ENCODE results near the gene AHNAK2. TPM values are rescaled to one million over a fixed set of nuclear protein-coding genes. Genes with fewer than 3 reads are reported as not detected.

Gene AHNAK2
- total RNA-seq, 1 donor from 2014 or later, result 2.0 TPM

- TF ChIP-seq CTCF (conservative IDR thresholded peaks at IDR 0.05), result no peak
- DNase-seq (ENCODE audit: extremely low spot score, unreplicated experiment), result no peak
- no peaks in the 10 kb centered on the region for H3K36me3 Mint-ChIP-seq
Observed at GRCh38 chr14:104978746-104979691, 845 bp upstream of the AHNAK2 start.

GRCh38 chr14:104977008-104977680, 1.0 kb downstream of the AHNAK2 start:
- Mint-ChIP-seq H3K4me1 (ENCODE audit: unreplicated experiment) (peaks cover 4% of the 10 kb centered on the region), H3K27me3 (peaks cover 22% of the 10 kb centered on the region)

More at GRCh38 chr14:104978746-104979691, 845 bp upstream of the AHNAK2 start:
- H3K4me1 Mint-ChIP-seq (ENCODE audit: unreplicated experiment), result peaks cover 10% of the 10 kb centered on the region
- H3K27ac Mint-ChIP-seq, result peak overlapping the region; percentile 3
- no peaks in the 10 kb centered on the region for H3K9me3 Mint-ChIP-seq
- peak overlapping the region; percentile 70 for H3K4me3 Mint-ChIP-seq
- H3K27me3 Mint-ChIP-seq, result peaks cover 22% of the 10 kb centered on the region

GRCh38 chr14:104976198-104977007, 1.8 kb downstream of the AHNAK2 start:
- no peaks in the 10 kb centered on the region for H3K9me3 Mint-ChIP-seq
- peak overlapping the region; percentile 83 for H3K27ac Mint-ChIP-seq
- peak; percentile 94 for TF ChIP-seq CTCF (conservative IDR thresholded peaks at IDR 0.05)
- H3K4me1 Mint-ChIP-seq (ENCODE audit: unreplicated experiment), result peaks cover 4% of the 10 kb centered on the region
- H3K36me3 Mint-ChIP-seq, result no peaks in the 10 kb centered on the region
- peaks cover 22% of the 10 kb centered on the region for H3K27me3 Mint-ChIP-seq
- peak; percentile 87 for DNase-seq (ENCODE audit: extremely low spot score, unreplicated experiment)
- peak overlapping the region; percentile 86 for H3K4me3 Mint-ChIP-seq

More at GRCh38 chr14:104977008-104977680, 1.0 kb downstream of the AHNAK2 start:
- no peaks in the 10 kb centered on the region for H3K9me3 Mint-ChIP-seq
- no peaks in the 10 kb centered on the region for H3K36me3 Mint-ChIP-seq
- H3K4me3 Mint-ChIP-seq, result peak overlapping the region; percentile 90
- DNase-seq (ENCODE audit: extremely low spot score, unreplicated experiment), result no peak
- TF ChIP-seq CTCF (conservative IDR thresholded peaks at IDR 0.05), result no peak
- H3K27ac Mint-ChIP-seq, result no peak overlapping the region

- no peak for TF ChIP-seq CTCF (conservative IDR thresholded peaks at IDR 0.05)
- peak overlapping the region; percentile 20 for H3K4me3 Mint-ChIP-seq
- peaks cover 22% of the 10 kb centered on the region for H3K27me3 Mint-ChIP-seq
- peaks cover 4% of the 10 kb centered on the region for H3K4me1 Mint-ChIP-seq (ENCODE audit: unreplicated experiment)
- no peaks in the 10 kb centered on the region for H3K9me3 Mint-ChIP-seq
- no peak for DNase-seq (ENCODE audit: extremely low spot score, unreplicated experiment)
- H3K36me3 Mint-ChIP-seq, result no peaks in the 10 kb centered on the region
- H3K27ac Mint-ChIP-seq, result peak overlapping the region; percentile 83
Observed at GRCh38 chr14:104975481-104976197, 2.5 kb downstream of the AHNAK2 start.
